ENCODE results near the gene RWDD2A.
A peak's percentile ranks its signal among the peaks of the same experiment; 100 is the strongest.
"Not testable (repeated sequence)": the region's sequence is repeated elsewhere in the genome, so short reads cannot be mapped to it uniquely, and the experiment has no call there.

RWDD2A gene

GRCh38 chr6:83192871-83193746, at the start of gene RWDD2A, which contains the start of gene PGM3:
TSS of gene RWDD2A (plus strand) at chr6:83193357. CDS start at chr6:83194452, 1,095 bp downstream.
TSS of gene PGM3 (minus strand) at chr6:83193265. CDS start at chr6:83191012, 2,253 bp downstream.
- peak; percentile 98 for DNase-seq (ENCODE audit: low spot score)

DNA sequence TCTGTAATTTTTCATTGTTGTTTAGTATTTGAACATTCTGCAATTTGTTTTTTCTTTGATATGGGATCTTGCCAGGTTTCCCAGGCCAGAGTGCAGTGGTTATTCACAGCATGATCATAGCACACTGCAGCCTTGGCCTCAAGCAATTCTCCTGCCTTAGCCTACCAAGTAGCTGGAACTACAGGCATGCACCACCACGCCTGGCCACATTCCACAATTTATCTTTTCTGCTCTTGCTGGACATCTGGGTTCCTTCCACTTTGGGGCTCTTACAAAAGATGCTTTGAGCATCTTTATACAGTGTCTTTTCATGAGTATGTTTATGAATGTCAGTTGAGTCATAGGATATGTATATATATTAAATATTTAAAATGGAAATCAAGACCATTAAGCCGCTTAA, 42.0 kb upstream of the RWDD2A start:
- no peak for DNase-seq (ENCODE audit: low spot score)

DNA sequence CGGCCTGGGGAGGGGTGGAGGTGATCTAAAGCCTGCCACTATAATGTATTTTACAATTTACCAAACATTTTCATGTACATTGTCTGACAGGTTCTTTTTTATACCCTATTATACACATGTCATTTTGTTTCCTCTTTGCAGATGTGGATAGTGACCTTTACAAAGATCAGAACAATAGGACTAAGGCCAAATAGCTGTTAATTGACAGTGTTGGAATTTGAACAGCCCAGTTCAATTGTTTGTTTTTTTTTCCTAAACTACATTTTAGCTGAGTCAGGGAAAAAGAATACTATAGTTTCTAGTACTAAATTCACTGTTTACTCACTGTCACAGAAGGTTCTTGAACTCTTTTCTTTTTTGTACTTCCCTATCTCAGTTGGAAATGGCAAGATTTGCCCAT, 40.2 kb upstream of the RWDD2A start:
- DNase-seq (ENCODE audit: low spot score) = no peak

- DNase-seq (ENCODE audit: low spot score) = no peak
These were observed 39.2 kb upstream of the RWDD2A start for GRCh38 chr6:83153883-83154521.

GRCh38 chr6:83155794-83156193, 37.4 kb upstream of the RWDD2A start:
- no peak for DNase-seq (ENCODE audit: low spot score)

DNA sequence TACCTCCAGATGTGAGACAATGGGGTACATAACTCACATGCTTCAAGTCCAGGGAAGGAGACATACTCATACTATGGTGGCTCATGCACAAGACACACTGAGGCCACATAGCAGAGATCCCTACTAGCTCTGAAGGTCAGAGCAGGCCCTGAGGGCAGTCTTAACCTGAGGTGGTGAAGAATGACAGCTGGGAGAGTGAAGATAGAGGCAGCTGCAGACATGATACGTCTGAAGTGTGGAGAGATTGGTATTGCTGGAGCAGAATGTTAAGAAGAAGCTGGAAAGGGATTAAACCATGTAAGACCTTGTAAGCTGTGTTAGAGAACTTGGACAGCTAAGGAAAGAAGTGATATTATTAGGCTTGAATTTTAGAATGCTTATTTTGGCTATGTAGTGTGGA, 33.0 kb upstream of the RWDD2A start:
- DNase-seq (ENCODE audit: low spot score) = no peak

GRCh38 chr6:83167726-83168278, 25.4 kb upstream of the RWDD2A start:
- DNase-seq (ENCODE audit: low spot score) = no peak

DNA sequence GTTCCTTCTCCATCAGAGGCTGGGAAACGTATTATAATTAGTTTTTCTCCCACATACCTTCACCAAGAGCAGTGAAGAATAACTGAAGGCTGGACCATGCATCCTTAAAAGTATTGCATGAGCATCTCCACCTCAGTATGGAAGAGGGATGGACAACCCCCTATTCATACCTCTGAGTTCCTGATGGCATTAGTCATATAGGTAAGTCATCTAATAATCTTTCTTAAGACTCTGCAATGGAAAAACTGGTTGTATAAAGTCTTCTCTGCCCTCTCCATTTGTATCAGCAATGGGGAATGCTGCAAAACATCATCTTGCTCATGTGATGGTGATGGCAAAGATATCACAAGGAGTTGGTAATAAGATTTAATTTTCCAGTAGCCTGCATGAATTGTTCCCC, 24.6 kb upstream of the RWDD2A start:
- DNase-seq (ENCODE audit: low spot score) = no peak

DNA sequence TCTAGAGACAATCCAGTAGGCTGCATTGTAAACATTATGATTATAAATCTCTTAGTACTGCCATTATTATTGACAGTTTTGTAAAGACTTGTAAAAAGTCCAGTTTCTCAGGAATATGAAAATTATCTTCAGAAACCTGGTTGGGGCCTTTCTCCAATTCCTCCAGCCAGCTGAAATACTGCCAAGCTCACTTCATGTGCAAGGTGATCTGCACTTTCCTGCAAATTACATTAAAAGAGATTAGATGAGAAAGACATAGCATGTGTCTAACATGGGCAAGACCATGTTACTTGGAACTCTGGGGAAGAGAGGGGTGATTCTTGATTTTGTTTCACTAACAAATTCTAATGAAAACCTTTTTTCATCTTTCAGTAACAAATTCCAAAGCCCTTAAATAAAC, 24.1 kb upstream of the RWDD2A start:
- no peak for DNase-seq (ENCODE audit: low spot score)

DNA sequence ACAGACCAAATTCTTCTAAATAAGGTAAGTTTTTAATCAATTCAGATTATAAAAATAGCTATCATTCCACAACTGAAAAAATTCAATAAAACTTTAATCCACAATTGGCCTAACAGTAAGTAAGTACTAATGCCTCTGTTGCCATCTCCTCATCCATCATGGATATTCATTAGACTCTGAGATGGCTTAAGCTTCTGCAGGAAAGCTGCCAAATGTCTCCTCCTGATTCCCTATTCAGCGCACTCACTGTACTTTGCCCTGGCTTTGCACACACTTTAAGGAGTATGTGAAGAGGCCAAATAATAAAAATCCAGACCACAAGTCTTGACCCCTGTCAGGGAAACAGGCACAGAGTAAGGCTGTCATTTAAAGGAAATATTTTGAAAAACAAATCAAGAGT, 23.6 kb upstream of the RWDD2A start:
- no peak for DNase-seq (ENCODE audit: low spot score)

GRCh38 chr6:83176246-83176645, 16.9 kb upstream of the RWDD2A start:
- no peak for DNase-seq (ENCODE audit: low spot score)

DNA sequence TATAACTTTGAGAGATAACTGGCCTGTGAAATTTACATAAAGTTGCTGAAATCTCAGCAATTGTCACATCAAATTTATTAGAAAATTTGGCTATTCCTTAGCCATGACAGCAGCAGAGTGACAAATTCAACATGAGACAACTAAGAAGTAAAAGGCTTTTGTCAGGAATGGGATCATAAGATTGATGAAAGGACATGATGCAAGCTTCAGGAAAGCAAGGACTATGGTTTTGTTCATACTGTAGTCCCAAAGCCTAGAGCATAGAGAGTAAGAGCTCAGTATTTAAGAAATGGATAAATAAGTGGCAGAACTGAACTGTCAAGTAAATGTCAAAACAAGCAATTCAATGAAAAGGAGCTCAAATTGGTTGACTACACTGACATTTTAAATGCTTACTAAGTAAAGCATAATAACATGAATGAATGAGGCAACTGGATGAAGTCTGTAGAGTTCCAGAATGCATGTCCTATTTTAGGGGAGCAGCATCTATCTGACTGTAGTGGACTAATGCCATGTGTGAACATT, 12.7 kb upstream of the RWDD2A start:
- no peak for DNase-seq (ENCODE audit: low spot score)

DNA sequence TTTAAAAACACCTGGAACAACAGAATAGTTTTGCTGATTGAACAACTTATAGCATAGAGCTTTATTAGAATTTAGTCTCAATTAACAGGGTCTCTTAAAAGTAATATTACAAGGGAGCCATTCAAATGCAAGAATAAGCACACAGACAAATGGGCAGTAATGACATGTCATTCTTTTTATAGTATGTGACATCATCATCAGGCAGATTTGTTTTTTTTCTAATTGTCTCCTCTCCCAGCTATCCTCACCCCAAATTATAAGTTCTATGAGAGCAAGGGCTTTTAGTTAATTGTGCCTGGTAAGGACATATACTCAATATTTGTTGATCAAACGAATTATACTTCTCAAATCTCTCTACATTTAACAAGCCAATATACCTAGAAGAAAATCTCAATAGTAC, 11.0 kb upstream of the RWDD2A start:
- DNase-seq (ENCODE audit: low spot score) = no peak

DNA sequence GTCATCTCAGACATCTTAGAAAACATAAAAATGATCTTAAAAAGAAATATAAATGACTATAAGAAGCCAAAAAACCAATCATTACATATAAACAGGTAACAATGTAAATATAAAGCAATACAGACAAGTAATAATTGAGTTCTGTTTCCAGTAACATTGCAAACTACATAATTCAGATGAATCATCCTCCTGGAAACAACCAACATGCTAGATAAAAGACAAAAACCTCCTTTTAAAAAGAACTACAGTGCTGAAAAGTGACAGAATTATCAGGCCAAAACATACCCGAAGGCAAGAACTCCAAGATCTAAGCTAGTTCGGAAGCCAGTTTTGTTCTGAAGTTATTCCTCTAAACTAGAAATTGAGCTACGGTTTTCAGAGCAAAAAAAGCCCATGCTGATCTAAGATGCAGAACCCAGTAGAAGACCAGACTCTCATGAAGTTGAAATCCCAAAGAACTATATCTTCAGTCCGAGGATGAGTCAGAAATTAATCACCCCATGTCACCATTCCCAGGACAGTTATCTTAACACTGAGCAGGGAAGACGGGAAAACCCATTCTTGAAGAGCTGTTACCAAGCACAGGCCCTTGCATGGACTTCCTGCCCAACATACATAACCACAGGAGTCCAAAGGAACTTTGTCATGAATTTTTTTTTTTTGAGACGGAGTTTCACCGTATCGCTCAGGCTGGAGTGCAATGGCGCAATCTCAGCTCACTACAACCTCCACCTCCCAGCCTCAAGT, 9.9 kb upstream of the RWDD2A start:
- DNase-seq (ENCODE audit: low spot score) = peak; percentile 77

- no peak for DNase-seq (ENCODE audit: low spot score)
These were observed 8.1 kb upstream of the RWDD2A start for GRCh38 chr6:83185096-83185495.

DNA sequence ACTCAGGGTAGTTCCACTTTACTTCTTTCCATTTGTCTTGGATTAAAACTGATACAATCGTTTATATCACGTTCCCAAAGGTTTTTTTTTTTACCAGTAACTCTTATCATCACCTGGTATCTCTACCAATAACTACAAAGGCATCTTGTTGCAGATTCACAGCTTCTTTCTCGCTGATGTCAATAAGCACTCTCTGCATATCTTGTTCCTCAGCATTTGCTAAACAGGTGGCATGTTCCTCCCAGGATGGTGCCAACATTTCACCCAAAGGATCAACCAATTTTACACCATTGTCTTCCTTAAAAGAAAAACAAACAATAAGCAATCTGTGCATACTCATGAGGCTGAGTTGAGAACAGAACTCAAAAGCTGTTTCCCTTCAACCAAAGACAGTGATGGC, 4.7 kb upstream of the RWDD2A start:
- DNase-seq (ENCODE audit: low spot score) = no peak

- no peak for DNase-seq (ENCODE audit: low spot score)
These were observed 2.5 kb upstream of the RWDD2A start for GRCh38 chr6:83190626-83191025.

DNA sequence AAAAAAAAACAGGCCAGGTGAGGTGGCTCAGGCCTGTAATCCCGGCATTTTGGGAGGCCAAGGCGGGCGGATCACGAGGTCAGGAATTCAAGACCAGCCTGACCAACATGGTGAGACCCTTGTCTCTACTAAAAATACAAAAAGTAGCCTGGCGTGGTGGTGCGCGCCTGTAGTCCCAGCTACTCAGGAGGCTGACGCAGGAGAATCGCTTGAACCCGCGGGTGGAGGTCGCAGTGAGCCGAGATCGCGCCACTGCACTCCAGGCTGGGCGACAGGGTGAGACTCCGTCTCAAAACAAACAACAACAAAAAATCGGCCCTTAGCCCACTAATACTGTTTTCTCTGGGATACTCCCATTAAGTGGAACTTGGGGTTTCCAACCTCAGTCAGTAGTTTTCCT, 1.2 kb upstream of the RWDD2A start:
- not testable (repeated sequence) for DNase-seq (ENCODE audit: low spot score)

DNA sequence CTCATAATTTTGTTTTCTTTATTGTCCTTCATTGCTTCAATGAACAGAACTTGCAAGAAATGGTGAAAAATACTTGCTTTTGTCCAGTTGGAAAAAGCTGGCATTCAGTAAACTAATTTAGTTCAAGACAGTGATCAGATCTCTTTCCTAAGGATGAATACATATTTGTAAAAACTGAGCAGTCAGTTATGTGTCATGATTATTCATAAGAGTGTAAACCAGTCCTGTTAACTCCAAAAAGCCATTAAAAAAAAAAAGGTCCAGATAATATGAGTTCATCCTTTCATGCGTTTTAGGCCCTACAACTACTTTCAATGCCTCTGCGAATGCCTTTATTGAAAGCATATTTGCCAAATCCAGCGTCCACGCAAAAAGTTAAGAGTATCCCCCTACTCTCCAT, 701 bp upstream of the RWDD2A start:
- DNase-seq (ENCODE audit: low spot score) = peak; percentile 17

DNA sequence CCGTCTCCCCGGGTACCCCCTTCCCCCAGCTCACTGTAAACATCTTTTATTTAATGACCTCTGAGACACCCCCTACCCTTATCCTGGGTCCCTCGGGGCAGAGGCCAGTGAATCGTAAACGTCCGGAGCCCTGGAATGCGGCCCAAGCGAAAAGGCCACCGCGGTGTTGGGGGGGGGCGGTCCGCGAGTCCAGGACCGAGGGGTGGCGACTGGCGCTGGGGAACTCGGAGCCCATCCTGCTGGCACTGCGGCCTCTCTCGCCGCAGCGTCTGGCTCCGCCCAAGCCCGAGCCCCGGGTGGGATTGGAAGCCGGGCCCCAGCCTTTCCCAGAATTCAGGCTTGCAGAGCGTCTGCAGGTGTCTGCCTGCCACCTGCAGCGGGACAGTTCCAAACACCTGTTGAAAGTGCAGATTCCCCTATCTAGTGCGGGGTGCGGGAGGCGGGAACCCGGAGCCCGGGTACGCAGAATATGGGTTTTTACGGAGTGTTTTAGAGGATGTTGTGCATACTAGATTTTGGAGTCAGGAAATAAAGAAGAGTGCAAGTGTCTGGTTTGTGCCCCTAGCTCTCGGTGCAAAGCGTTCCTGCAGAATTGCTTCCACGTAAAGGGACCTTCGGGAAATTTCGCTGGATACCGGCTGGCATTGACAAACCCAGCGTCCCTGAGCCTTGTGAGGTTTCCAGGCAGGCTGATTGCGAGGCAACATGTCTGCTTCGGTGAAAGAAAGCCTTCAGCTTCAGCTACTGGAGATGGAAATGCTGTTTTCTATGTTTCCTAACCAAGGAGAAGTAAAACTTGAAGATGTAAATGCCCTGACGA, 800 bp downstream of the RWDD2A start:
- DNase-seq (ENCODE audit: low spot score) = peak; percentile 72

GRCh38 chr6:83198486-83199172, 5.5 kb downstream of the RWDD2A start:
- peak; percentile 46 for DNase-seq (ENCODE audit: low spot score)
